Mucosa of gallbladder (tissue), 1 donor: ENCODE measurements around the gene SGPL1. TPM values are rescaled to one million over a fixed set of nuclear protein-coding genes. Genes with fewer than 3 reads are reported as not detected.
A peak's percentile ranks its signal among the peaks of the same experiment; 100 is the strongest.

ENCODE experiments used
- DNase-seq: peaks from one replicate; pipeline ENCODE4 v3.0.0-alpha.2; 2020; ENCODE audit warnings: low spot score
- total RNA-seq: library from RNA; stranded (reverse); gene quantifications from one replicate; pipeline ENCODE4 v1.2.1, GENCODE V29; 2021
- donor health status: DM: no; HTN: no; CAD: no.

The SGPL1 gene
- total RNA-seq, 1 donor from 2014 or later: 64.0 TPM

GRCh38 chr10:70780772-70781171 is 35.0 kb upstream of the SGPL1 start:
- DNase-seq: no peak

GRCh38 chr10:70781461-70782051 is 34.2 kb upstream of the SGPL1 start:
- DNase-seq: no peak

DNA sequence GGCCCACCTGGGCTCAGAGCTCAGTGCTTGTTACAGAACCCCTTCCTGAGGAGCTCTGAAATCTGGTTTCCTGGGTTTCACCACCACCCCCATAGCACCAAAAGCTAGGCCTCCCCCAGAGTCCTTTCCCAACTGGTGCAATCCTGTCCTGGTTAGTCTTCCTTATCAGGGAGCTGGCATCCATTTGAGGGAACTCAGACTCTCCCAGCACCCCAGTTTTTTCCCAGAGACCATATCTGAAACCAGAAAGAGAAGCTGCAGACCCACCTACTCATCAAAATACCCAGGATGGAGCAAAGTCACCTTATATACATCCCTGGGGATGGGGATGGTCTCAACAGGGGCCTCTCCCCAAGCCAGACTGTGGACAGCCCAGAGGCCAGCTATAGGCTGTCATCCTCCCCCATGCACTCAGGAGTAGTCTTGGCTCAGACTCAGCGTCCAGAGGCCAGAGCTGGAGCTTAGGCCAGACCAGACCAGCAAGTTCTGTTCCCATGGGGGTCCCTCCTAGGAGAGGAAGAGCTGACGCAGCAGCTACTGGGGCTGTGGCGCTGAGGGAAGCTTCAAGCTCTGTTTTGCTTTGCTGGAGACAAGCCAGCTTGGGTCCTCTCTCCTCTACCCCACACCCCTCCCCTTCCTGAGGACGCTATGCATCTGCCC is 33.5 kb upstream of the SGPL1 start:
- DNase-seq: no peak

GRCh38 chr10:70782746-70783680 is 32.7 kb upstream of the SGPL1 start:
- DNase-seq: no peak

GRCh38 chr10:70784016-70784415 is 31.7 kb upstream of the SGPL1 start:
- DNase-seq: no peak

- no peak for DNase-seq
Measured at GRCh38 chr10:70784471-70784870, 31.3 kb upstream of the SGPL1 start.

- no peak for DNase-seq
Measured at GRCh38 chr10:70785190-70785589, 30.6 kb upstream of the SGPL1 start, which contains the start of gene TBATA. Gene TBATA (minus strand): TSS chr10:70785377. CDS start chr10:70783379, 1,998 bp downstream.

DNA sequence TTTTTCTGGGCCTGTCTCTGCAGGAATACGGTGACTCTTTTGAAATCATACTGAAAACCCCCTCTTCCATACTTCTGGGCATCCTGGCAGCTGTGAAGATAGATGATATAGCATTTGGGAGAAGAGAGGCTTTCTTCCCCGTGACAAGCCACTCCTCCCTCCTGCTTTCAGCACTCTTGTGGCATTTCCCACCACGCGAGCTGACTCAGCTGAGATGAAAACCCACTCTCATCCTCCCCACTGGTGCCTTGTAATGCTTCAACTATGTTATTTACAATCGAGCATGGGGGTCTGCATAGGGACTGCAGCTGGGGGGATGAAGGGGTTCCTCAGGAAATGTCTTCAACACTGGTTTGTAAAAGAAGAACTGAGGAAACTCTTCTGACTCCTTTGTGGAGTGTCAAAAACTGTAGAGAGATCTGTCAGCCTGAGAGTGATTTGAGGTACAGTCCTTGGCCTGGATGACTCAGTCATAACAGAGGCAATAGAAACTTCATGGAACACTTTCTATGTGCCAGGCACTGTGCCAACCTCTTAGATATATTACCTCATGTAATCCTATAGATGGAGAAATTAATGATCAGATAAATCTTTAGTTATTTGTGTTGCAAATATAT is 28.8 kb upstream of the SGPL1 start:
- DNase-seq: no peak

DNA sequence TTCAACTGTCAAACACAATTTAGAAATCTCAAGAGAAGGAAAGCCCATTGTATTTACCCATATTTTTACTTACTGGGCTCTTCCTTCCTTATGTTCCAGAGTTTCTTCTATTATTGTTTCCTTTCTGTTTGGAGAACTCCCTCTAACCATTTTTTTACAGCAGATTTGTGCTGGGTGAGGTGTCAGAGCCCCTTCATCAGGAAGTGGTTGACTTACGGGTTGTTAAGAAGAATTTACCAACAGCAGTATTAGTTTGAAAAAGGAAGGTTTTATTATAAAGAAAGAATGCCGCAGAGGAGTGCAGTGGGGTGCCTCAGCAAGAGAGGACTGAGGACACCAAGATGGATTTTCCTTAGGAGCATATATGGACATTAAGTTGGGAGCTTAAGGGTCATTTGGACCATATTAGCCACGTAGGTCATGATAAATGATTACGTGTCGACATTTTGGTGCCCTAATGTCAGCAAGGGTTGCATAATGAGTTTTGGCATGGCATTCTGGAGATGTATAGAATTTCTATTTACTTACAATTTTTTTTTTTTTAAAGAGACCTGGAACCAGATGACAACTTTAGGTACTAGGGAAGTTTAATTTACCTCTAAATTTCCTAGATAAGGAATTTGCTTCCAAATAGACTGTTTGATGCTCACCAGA is 24.2 kb upstream of the SGPL1 start:
- DNase-seq: no peak

DNA sequence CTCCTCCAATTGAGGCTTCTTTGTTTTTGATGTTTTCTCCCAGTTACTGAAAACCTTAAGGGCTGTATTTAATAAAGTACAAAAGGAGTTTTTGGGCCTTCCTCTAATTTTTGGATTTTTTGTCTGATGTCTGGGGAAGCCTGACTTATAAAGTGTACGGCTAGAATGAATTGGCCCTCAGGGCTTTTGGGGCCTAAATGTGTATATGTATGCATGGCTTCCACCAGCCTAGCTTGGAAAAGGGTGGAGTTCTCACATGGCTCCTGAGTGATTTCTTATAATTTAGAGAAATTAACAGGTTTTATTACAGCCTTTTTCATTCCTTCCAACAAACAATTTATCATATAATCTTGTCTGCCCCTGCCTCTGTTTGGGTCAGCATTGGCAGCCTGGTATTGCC is 20.1 kb upstream of the SGPL1 start:
- DNase-seq: no peak

DNA sequence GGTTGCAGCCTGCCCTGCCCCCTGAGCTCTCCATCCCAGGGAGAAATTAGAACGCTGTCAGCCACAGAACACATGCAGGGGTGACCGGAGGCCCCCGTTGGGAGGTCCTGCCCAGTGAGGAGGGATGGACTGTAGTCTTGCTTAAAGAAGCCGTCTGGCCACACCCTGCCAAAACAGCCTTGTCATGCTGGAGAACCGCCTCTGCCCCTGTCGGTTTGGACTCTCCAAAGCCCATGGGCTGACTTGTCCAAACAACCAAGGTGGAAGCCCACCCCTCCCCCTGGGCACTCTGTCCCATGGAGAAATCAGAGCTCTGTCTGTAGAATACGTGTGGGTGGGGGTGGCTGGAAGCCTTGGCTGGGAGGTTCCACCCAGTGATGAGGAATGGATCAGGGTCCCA is 17.9 kb upstream of the SGPL1 start:
- peak; percentile 9 for DNase-seq

GRCh38 chr10:70799124-70799523 is 16.6 kb upstream of the SGPL1 start:
- no peak for DNase-seq

GRCh38 chr10:70801854-70802253 is 13.9 kb upstream of the SGPL1 start:
- DNase-seq: no peak

- peak; percentile 78 for DNase-seq
Measured at GRCh38 chr10:70803775-70804420, 11.8 kb upstream of the SGPL1 start.

DNA sequence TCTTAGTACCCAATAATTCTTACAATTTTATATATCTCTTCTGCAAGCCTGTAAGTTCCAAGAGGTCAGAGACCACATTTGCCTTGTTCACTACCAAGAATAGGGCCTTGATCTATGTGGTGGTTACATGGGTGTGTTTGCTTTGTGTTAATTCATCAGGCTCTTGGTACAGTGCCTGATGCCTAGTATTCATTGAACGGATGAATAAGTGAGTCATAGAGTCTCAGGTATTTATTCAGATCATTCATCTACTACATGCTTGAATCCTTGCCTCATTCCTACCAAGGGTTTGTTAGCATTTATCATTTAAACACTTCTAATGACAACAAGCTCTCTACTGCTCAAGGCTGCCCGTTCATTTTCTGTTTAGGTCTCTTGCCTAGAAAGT is 11.3 kb upstream of the SGPL1 start:
- DNase-seq: no peak

DNA sequence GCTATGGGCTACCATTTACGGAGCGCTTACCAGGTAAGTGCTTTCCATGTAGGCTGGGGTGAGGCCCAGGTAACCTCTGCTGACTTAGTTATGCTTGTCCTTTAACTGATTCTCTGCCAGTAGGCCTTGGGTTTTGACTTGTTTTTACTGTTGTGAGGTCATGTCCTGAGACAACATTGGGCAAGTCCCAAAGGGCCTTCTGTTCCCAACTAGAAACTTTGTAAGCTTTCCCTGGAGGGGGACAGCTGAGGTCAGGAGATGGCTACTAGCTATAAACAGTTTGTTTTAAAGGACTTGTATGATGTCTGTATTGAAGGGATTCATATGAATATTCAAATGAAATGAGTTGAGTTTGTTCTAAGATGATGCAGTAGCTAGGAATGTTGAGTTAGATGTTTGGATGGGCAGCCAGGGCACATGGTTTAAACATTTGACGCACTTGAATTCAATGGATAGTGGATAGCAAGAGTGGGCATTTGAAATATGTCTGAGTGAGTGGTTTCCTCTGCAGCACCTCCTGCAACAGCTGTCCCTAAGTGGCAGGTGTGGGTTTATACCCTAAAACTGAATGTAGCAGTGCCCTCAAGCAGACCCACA is 10.0 kb upstream of the SGPL1 start:
- no peak for DNase-seq

DNA sequence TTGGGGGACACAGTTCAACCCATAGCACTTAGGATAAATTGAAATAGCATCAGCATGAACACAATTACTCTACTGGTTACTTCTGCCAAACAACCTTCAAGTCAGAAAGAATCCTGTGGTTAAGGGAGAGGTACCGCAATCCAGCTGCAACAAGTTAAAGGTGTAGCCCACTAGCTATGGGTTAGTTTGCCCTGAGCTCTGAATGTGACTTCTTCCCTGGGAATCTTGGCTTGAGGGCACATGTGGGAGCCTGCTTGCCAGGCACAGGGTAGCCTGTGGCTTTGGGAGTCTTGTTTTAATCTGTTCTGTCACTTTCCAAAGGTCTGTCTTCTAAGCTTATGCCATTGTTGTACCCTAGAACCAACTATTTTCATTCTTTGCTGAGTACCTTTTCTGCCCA is 8.9 kb upstream of the SGPL1 start:
- no peak for DNase-seq

- no peak for DNase-seq
Measured at GRCh38 chr10:70807556-70807955, 8.2 kb upstream of the SGPL1 start.

DNA sequence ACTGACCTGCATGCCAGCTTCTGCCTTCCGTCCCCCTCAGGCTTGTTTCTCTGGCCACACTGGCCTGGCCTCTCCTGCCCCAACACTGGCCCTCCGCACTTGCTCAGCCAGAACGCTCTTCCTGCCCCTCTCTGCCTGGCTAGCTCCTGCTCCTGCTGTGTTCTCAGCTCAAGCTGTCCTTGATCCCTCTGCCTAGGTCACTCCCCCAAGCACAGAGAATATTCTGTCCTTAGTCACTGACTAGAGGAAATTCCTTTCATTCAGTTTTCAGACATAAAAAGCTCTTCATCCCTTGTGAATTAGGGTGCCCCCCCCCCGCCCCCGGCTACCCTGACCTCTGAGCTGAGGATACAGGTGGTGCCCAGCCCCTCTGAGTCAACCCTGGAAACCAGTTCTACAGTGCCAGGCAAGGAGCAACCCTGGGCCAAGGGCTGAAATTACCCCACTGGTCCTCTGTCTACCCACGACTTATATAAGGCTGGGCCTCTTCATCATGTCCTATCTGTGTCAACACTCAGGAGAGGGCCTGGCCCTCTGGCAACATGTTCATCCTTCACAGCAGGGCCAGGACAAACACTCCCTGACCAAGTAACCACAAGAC is 6.6 kb upstream of the SGPL1 start:
- DNase-seq: no peak

DNA sequence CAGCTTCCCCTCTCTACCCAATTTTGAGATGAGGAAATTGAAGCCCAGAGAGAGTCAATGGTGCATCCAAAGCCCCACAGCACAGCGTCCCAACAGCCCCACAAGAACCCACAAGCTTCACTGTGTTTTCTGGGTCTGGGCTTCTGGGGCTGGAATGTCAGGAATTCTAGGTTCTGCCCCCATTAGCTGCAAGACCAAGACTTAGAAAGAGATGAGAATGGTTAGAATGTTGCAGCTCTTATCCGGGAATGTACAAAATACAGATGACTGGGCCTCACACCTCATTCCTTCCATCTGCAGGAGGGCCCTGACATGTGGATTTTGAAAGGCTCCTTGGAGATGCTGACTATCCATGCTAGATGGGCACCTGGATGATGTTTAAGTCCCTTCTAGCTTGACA is 6.0 kb upstream of the SGPL1 start:
- no peak for DNase-seq
